Measurements from ENCODE around the gene PLTP.

GRCh38 chr20:45850926-45851325, 61.0 kb downstream of the PLTP start:
- TF ChIP-seq CTCF (IDR thresholded peaks at IDR 0.05) (no peak), POLR2A (IDR thresholded peaks at IDR 0.05) (no peak)
